ENCODE results near the gene CASTOR1.

CASTOR1 gene

GRCh38 chr22:30289980-30290313 lies 642 bp upstream of the CASTOR1 start:
- DNase-seq (ENCODE audit: low read depth), result no peak
- no peak for TF ChIP-seq CTCF (IDR thresholded peaks at IDR 0.05; ENCODE audit: insufficient read depth, low read depth, low read length, missing control alignments)
- peak overlapping the region; percentile 73 for H3K4me3 ChIP-seq (ENCODE audit: low read depth, low read length)

- DNase-seq (ENCODE audit: low read depth), result no peak
- peak overlapping the region; percentile 73 for H3K4me3 ChIP-seq (ENCODE audit: low read depth, low read length)
- no peak for TF ChIP-seq CTCF (IDR thresholded peaks at IDR 0.05; ENCODE audit: insufficient read depth, low read depth, low read length, missing control alignments)
Measured at GRCh38 chr22:30288419-30289140, 725 bp downstream of the CASTOR1 start.

- peak; percentile 89 for TF ChIP-seq CTCF (IDR thresholded peaks at IDR 0.05; ENCODE audit: insufficient read depth, low read depth, low read length, missing control alignments)
- no peak overlapping the region for H3K4me3 ChIP-seq (ENCODE audit: low read depth, low read length)
- peak; percentile 91 for DNase-seq (ENCODE audit: low read depth)
Measured at GRCh38 chr22:30287648-30288418, 1.5 kb downstream of the CASTOR1 start.

- peak; percentile 95 for TF ChIP-seq CTCF (IDR thresholded peaks at IDR 0.05; ENCODE audit: insufficient read depth, low read depth, low read length, missing control alignments)
- DNase-seq (ENCODE audit: low read depth), result peak; percentile 81
- no peak overlapping the region for H3K4me3 ChIP-seq (ENCODE audit: low read depth, low read length)
Measured at GRCh38 chr22:30286813-30287647, 2.3 kb downstream of the CASTOR1 start.

GRCh38 chr22:30286331-30286730 lies 3.0 kb downstream of the CASTOR1 start:
- DNase-seq (ENCODE audit: low read depth), result no peak
- TF ChIP-seq CTCF (IDR thresholded peaks at IDR 0.05; ENCODE audit: insufficient read depth, low read depth, low read length, missing control alignments), result no peak
- H3K4me3 ChIP-seq (ENCODE audit: low read depth, low read length), result no peak overlapping the region

GRCh38 chr22:30285846-30286200 lies 3.5 kb downstream of the CASTOR1 start:
- TF ChIP-seq CTCF (IDR thresholded peaks at IDR 0.05; ENCODE audit: insufficient read depth, low read depth, low read length, missing control alignments), result no peak

More at GRCh38 chr22:30285846-30286200, 3.5 kb downstream of the CASTOR1 start:
- no peak for DNase-seq (ENCODE audit: low read depth)
- no peak overlapping the region for H3K4me3 ChIP-seq (ENCODE audit: low read depth, low read length)

Data from GM12865 (cell line).